Muscle of arm (tissue), 12 donors: ENCODE data around the gene FSTL4. TPM values are rescaled to one million over a fixed set of nuclear protein-coding genes. Genes with fewer than 3 reads are reported as not detected.

Experiments used
- DNase-seq: peaks from one replicate; pipeline ENCODE4 v3.0.0-alpha.2; 2013
- polyA plus RNA-seq, 12 donors: library from polyadenylated mRNA; unstranded; fragments of 120-200 nt; gene quantifications; one replicate each; pipeline ENCODE4 v1.2.1, GENCODE V29; 2013; ENCODE audit not compliant: insufficient read length in 12 of 12

Gene FSTL4
- polyA plus RNA-seq, 12 donors: 0.39 to 4.3 (median 2.0) TPM; not detected in 2

DNA sequence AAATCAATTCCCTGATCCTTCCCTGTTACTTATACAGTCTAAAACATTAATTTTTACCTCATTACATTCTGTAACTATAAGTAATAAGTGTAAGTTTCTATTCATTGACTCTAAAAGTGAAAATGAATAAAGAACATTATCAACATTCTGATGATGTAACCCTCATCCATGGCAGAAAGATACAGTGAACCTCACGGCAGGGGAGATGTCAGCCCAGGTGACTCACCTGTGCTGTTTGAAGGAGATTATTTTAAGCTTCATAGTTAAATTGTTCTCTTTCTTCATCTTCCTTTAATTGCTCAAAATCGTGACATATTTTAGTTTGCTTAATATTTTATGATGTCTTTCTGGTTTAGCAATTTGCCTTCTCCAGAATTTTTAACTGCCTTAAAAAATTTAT, 268.1 kb downstream of the FSTL4 start:
- DNase-seq: no peak

GRCh38 chr5:133343196-133343595, 269.1 kb downstream of the FSTL4 start:
- DNase-seq: no peak

- DNase-seq: no peak
These were observed 270.2 kb downstream of the FSTL4 start for GRCh38 chr5:133341915-133342710.

DNA sequence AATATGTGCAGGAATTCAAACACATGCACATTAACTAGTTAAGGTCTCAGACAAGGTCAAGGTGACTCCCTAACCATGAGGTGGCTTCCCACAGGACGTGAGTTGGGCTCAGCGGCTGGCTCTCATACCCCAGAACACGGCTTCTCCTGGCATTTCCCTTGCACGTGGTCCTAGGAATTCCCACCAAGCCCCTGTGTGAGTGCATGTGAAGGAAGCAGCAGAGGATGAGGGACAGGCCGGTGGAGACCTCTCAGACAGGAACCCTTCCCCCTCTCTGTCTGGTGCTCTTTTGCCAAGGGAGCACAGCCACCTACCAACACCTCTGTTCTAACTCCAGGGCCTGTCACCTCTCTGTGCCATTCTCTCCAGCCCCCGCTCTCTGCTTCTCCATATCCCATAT, 271.0 kb downstream of the FSTL4 start:
- DNase-seq: no peak

GRCh38 chr5:133340822-133341221, 271.5 kb downstream of the FSTL4 start:
- no peak for DNase-seq

DNA sequence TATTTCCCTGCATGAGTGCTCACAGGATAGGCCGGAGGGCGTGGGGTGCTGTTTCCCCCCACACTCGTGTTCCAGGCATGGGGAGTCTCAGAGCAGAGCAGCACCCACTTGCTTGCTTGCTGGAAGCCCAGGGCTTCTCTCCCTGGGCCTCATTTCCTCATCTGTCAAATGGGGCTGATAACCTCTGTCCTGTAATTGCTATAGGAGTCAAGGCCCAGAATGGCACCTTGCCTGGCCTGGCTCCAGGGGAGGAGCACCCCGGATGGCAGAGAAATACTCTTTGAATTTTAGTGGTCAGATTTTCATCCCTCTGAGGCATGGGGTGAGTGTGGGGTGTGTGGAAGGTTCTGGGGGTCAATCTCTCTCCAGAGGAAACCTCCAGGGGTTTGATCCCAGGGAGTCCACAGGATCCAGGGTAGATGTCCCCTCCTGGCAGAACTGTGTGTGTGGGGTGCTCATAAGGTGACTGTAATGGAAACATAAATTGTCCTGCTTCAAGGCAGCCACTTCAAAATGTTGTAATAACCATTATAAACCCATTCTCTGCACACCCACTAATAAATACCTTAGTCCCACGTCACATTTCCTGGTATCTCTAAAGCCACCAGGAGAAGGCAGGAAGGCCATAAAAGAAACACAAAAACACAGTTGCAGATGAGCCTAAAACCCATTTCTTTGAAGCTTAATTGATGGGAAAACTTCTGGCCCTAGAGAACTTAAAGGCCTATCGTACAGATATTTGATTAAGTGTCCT, 272.2 kb downstream of the FSTL4 start:
- no peak for DNase-seq

DNA sequence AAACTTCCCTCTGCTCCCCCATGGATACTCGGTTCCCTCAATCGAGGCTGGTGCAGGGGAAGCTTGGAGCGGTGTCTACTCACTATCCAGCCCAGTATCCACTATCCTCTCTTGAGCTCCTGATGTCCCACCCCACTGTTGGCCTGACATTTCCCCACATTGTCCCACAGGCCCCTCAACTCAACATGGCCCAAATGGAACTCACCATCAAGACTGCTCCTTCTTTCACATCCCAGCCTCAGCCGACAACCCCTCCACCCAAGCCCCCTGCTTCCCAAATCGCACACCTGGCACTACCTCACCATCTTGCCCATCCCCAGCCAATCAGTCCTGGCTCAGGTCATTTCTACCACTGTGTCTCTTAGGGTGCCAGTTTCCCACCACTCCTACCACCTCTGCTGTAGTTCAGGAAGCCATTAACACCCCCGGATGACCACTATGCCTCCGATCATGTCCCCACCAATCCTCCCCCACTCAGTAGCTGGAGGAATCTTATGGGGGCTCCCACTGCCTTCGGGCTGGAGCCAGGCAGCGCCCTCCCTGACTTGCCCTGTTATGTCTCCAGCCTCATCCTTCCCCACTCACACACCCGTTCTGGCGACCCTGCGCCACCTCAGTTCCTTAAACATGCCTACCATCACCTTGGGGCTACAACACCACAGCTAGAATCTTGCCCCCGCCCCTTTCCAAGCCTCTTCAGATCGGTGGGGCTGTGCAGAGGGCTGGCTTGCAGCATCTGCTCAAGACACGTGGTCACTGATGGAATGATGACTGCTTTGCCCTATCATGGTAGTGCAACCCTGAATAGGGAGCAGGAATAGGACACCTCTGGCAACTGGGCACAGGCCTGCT, 273.6 kb downstream of the FSTL4 start:
- no peak for DNase-seq

- DNase-seq: no peak
These were observed 274.4 kb downstream of the FSTL4 start for GRCh38 chr5:133337795-133338445.

DNA sequence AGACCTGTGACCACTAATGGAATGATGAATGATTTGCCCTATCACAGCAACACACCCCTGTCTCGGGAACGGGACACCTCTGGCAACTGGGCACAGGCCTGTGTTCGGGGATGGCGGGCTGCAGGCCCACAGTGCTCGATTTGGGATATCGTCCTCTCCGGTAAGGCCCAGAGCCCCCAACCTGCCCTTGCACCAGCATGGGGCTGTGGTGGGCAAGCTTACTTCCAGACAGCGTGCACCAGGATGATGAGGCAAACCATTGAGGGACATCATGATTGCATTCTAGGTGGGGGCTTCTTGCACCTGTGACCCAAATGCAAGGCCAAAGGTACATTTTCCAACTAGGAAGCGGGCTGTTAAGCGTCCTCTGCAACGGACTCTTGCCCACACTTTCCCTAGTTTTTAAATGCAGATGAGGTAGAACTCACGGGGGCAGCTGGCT, 275.4 kb downstream of the FSTL4 start:
- no peak for DNase-seq

DNA sequence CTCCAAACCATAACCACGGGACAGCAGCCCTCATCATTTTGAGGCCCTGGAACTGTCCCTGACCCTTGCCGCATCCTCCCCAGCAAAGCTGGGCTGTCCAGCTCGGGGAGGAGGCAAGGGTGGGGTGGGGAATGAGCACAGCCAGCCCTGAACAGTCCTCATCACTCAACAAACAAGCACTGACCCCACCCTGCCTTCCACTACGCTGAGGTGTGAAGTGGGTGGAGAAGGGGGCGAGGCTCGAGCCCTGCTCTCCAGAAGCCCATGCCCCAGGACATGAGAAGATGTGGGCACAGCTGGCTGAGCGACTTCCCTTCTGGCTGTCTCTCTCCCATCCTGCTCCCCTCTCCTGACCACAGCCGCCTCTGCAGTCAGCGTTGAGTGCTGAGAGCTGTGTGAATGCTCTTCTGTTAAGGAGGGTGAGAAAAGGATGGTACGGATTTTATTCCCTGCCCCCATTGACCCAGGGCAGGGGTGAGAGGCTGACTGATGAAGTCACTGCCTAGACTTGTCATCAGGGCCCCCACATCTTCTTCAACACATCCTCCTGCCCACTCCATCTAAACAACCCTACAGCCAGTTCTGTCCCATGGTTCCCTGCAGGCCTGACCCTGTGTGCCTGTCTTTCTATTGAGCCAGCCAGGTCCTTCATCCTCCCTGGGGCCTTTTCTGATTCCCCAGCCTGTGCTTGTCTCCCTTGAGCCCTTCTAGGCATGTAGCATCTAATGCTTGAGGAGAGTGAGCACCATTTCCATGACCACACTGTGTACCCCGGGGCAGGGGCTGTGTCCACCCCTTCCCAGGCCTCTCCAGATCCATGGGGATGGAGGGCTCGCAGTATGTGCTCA, 276.0 kb downstream of the FSTL4 start:
- DNase-seq: no peak

- DNase-seq: no peak
These were observed 277.3 kb downstream of the FSTL4 start for GRCh38 chr5:133334796-133335639.

GRCh38 chr5:133333326-133334150, 278.8 kb downstream of the FSTL4 start:
- no peak for DNase-seq

- no peak for DNase-seq
These were observed 279.8 kb downstream of the FSTL4 start for GRCh38 chr5:133332439-133333024.

DNA sequence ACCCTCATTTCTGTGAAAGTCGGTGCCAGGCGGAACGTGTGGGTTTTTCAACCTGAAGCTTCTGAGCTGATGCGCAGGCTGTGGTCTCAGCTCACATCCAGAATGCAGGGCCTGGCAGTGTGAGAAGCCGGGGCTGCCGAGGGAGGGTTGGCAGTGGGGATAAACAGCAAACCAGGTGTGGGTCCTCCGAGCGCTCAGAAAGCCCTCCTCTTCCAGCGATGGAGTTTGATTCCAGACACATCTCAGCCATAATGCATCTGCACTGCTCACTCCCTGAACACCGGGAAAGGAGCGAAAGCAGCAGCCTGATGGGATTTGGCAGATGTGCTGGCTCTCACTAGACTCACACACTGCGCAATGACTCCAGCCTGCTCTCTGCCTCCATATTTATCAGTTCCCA, 280.4 kb downstream of the FSTL4 start:
- peak; percentile 15 for DNase-seq

DNA sequence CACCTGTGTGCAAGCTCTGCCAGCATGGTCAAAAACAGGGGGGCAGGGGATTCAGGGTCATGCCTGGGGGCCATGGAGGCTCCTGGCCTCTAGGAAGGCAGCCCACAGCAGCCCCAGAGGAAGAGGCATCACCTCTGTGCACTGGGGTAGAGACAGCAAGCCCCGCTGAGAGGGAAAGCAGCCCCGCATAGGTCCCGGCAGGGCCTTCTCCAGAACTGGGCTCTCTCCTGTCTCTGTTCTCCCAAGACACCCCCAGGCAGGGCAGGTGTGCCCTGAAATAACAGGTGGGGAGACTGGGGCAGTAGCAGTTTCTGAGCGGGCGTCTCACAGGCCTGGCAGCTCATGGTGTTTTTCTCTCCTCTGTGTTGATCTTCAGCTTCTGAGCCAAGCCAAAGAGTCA, 281.4 kb downstream of the FSTL4 start:
- no peak for DNase-seq

- DNase-seq: no peak
These were observed 283.5 kb downstream of the FSTL4 start for GRCh38 chr5:133328800-133329199.

- DNase-seq: no peak
These were observed 284.4 kb downstream of the FSTL4 start for GRCh38 chr5:133327946-133328401.

GRCh38 chr5:133326361-133326760, 286.0 kb downstream of the FSTL4 start:
- DNase-seq: no peak
